OCI-LY1 (cell line): Measurements from ENCODE around the gene RPGRIP1L.

Experiments
- H2AFZ ChIP-seq: fragments of 200-600 bp; sonication (generic), shearing (Covaris generic); 2 replicates; pipeline ENCODE4 v1.6.0; 2014; ENCODE audit warnings: antibody characterized with exemption, mild to moderate bottlenecking, low read length
- H3F3A ChIP-seq: fragments of 200-600 bp; sonication (generic), shearing (Covaris generic); 2 replicates; pipeline ENCODE4 v1.6.0; 2014; ENCODE audit warnings: mild to moderate bottlenecking, antibody characterized with exemption, low read length, moderate library complexity; ENCODE audit not compliant: insufficient read depth
- H3K27ac ChIP-seq: fragments of 200-600 bp; sonication (generic); 2 replicates; pipeline ENCODE4 v1.5.1; 2014; ENCODE audit warnings: low read length, mixed run types, mild to moderate bottlenecking, low read depth; ENCODE audit not compliant: poor library complexity, severe bottlenecking
- H3K27me3 ChIP-seq: fragments of 200-600 bp; sonication (generic); 2 replicates; pipeline ENCODE4 v1.6.0; 2014; ENCODE audit warnings: antibody characterized with exemption, mild to moderate bottlenecking, low read length, moderate library complexity; ENCODE audit not compliant: insufficient read depth
- H3K36me3 ChIP-seq: fragments of 200-600 bp; sonication (generic); 2 replicates; pipeline ENCODE4 v1.6.1; 2014; ENCODE audit warnings: mild to moderate bottlenecking, antibody characterized with exemption, low read length, moderate library complexity, mixed read lengths; ENCODE audit not compliant: insufficient read depth
- H3K4me1 ChIP-seq: fragments of 200-600 bp; sonication (generic); 2 replicates; pipeline ENCODE4 v1.5.1; 2014; ENCODE audit warnings: mild to moderate bottlenecking, low read length, moderate library complexity; ENCODE audit not compliant: insufficient read depth, severe bottlenecking
- H3K4me2 ChIP-seq: fragments of 200-600 bp; sonication (generic), shearing (Covaris generic); 2 replicates; pipeline ENCODE4 v1.6.1; 2014; ENCODE audit warnings: low read length
- H3K4me3 ChIP-seq: fragments of 200-600 bp; sonication (generic); 2 replicates; pipeline ENCODE4 v1.5.1; 2014; ENCODE audit warnings: low read length, low read depth, mild to moderate bottlenecking, mixed read lengths; ENCODE audit not compliant: poor library complexity, severe bottlenecking
- H3K79me2 ChIP-seq: fragments of 200-600 bp; shearing (Covaris generic); 2 replicates; pipeline ENCODE4 v1.6.1; 2016; ENCODE audit warnings: mixed run types, low read length, mixed read lengths; ENCODE audit not compliant: insufficient read depth
- H3K9ac ChIP-seq: fragments of 200-600 bp; sonication (generic), shearing (Covaris generic); 2 replicates; pipeline ENCODE4 v1.6.1; 2014; ENCODE audit warnings: mild to moderate bottlenecking, low read length, mixed read lengths
- H3K9me2 ChIP-seq: fragments of 200-600 bp; sonication (generic), shearing (Covaris generic); 2 replicates; pipeline ENCODE4 v1.6.1; 2014; ENCODE audit warnings: low read depth, mild to moderate bottlenecking, low read length, mixed read lengths
- H3K9me3 ChIP-seq: fragments of 200-600 bp; shearing (Covaris generic); 2 replicates; pipeline ENCODE4 v1.6.1; 2014; ENCODE audit warnings: low read length, mixed read lengths
- H4K20me1 ChIP-seq: fragments of 200-600 bp; sonication (generic), shearing (Covaris generic); 2 replicates; pipeline ENCODE4 v1.6.0; 2016; ENCODE audit warnings: mild to moderate bottlenecking, low read length; ENCODE audit not compliant: insufficient read depth
- EZH2 ChIP-seq: fragments of 200-600 bp; sonication (generic), shearing (Covaris generic); IDR thresholded peaks from 2 replicates; pipeline ENCODE4 v1.8.0; 2017; ENCODE audit warnings: borderline replicate concordance, mixed run types, mild to moderate bottlenecking, antibody characterized with exemption, low read length, moderate library complexity, mixed read lengths
- TF ChIP-seq, protein P1 (sequence below): fragments of 200-600 bp; sonication (generic), shearing (Covaris generic); IDR thresholded peaks from 2 replicates; pipeline ENCODE4 v1.5.1; 2017; ENCODE audit warnings: mild to moderate bottlenecking, antibody characterized with exemption, low read length, moderate library complexity, mixed read lengths

Gene RPGRIP1L

DNA sequence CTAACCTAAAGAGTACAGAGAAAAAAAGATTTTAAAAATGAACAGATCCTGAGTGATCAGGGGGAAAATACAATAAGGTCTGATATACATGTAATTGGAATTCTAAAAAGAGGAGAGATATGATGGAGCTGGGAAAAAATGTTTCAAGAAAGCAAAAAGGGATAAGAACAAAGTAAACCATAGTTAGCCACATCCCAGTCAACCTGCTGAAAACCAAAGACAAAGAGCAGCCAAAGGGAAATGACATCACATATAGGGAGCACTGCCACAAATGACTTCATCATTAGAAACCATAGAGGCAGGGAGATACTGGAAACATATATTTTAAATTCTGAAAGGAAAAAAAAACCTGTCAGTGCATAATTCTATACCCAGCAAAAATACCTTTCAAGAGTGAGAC lies 131.9 kb downstream of the RPGRIP1L start:
- Histone ChIP-seq H2AFZ (no peak overlapping the region), H3K4me1 (no peaks in the 10 kb centered on the region), H3K9me3 (peaks cover 13% of the 10 kb centered on the region)

DNA sequence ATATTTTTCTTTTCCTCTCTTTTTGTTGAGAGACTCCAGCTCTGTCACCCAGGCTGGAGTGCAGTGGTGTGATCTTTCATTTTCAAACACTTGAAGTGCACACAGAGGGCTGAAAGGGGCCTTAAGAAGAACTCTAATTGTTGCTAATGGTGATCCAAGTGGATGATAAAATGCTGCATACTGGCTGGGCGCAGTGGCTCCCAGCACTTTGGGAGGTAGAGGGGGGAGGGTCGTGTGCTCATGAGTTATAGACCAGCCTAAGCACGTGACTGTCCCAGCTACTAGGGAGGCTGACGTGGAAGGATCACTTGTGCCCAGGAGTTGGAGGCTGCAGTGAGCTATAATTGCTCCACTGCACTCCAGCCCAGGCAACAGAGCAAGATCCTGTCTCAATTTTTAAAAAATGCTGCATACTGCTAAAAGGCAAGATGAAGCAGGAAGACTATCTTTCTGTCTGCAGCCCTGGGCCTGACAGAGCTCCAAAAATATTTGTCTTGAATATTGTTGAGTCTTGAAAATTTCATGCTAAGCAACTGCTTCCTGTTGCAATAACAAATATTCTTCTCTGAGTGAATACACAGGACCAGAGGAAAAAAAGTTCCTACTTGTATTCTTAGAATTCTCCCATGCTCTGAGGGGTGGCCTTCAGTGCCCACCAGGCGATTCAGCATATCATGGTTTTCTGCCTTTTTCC lies 137.0 kb downstream of the RPGRIP1L start:
- Histone ChIP-seq H3K9me2 (no peaks in the 10 kb centered on the region), H3K9me3 (peaks cover 7% of the 10 kb centered on the region), H4K20me1 (no peaks in the 10 kb centered on the region), H3K27me3 (no peaks in the 10 kb centered on the region), H3K4me1 (no peaks in the 10 kb centered on the region), H3K9ac (no peak overlapping the region), H3K79me2 (no peaks in the 10 kb centered on the region), H2AFZ (no peak overlapping the region), H3K4me3 (no peak overlapping the region), H3K4me2 (no peak overlapping the region), H3K36me3 (no peaks in the 10 kb centered on the region), H3F3A (no peaks in the 10 kb centered on the region), H3K27ac (no peak overlapping the region)
- TF ChIP-seq, protein P1, sequence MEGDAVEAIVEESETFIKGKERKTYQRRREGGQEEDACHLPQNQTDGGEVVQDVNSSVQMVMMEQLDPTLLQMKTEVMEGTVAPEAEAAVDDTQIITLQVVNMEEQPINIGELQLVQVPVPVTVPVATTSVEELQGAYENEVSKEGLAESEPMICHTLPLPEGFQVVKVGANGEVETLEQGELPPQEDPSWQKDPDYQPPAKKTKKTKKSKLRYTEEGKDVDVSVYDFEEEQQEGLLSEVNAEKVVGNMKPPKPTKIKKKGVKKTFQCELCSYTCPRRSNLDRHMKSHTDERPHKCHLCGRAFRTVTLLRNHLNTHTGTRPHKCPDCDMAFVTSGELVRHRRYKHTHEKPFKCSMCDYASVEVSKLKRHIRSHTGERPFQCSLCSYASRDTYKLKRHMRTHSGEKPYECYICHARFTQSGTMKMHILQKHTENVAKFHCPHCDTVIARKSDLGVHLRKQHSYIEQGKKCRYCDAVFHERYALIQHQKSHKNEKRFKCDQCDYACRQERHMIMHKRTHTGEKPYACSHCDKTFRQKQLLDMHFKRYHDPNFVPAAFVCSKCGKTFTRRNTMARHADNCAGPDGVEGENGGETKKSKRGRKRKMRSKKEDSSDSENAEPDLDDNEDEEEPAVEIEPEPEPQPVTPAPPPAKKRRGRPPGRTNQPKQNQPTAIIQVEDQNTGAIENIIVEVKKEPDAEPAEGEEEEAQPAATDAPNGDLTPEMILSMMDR: no peak
- no peak for TF ChIP-seq EZH2

More for the DNA sequence above, 131.9 kb downstream of the RPGRIP1L start:
- Histone ChIP-seq H3K27me3 (no peaks in the 10 kb centered on the region), H3K4me2 (no peak overlapping the region), H4K20me1 (no peaks in the 10 kb centered on the region), H3K4me3 (no peak overlapping the region), H3K27ac (no peak overlapping the region), H3K9ac (no peak overlapping the region), H3K79me2 (no peaks in the 10 kb centered on the region), H3K9me2 (no peaks in the 10 kb centered on the region), H3K36me3 (no peaks in the 10 kb centered on the region; the same call in 1 of the 2 replicates), H3F3A (no peaks in the 10 kb centered on the region)
- TF ChIP-seq, protein P1: no peak
- no peak for TF ChIP-seq EZH2

DNA sequence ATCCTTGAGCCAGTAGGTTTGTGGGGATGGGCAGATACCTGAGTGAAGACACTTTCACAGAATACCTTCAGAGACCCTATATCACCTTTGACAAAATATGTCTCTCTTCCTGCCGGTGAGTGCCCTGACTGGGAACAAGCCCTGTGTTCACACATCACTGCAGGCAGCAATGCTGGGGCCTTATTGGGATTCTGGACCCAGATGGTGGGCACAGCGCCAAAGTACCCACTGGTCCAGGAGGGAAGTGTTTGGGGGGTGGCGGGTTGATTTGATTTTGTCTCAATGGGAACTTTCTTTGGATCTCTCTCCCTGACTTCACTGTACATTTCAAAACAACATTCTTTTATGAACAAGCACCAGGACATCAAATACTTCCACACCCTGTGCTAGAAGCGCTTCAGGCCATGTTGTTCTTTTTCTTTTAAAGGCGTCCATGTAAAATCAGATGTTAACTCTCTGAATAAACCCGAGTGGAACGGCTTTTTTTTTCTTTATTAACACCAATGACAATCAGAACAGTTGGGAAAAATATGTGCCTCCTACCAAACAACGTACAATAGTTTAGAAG lies 138.3 kb downstream of the RPGRIP1L start:
- H3K4me1 ChIP-seq: no peaks in the 10 kb centered on the region
- H3K27me3 ChIP-seq: no peaks in the 10 kb centered on the region
- H3K9ac ChIP-seq: no peak overlapping the region
- no peak for TF ChIP-seq EZH2
- TF ChIP-seq, protein P1: no peak
- H3K4me3 ChIP-seq: no peak overlapping the region
- no peaks in the 10 kb centered on the region for H3K9me3 ChIP-seq
- no peaks in the 10 kb centered on the region for H3F3A ChIP-seq
- no peak overlapping the region for H3K4me2 ChIP-seq
- H2AFZ ChIP-seq: no peak overlapping the region
- H3K9me2 ChIP-seq: no peaks in the 10 kb centered on the region
- no peaks in the 10 kb centered on the region for H3K79me2 ChIP-seq
- H3K27ac ChIP-seq: no peak overlapping the region
- H4K20me1 ChIP-seq: no peaks in the 10 kb centered on the region
- no peaks in the 10 kb centered on the region for H3K36me3 ChIP-seq
